ENCODE measurements around the gene SDHB.

GRCh38 chr1:17018849-17019248, 35.0 kb downstream of the SDHB start:
- TF ChIP-seq POLR2A (IDR thresholded peaks at IDR 0.05) (no peak), CTCF (IDR thresholded peaks at IDR 0.05 in 8 of 11, conservative IDR thresholded peaks at IDR 0.05 in 3 of 11) (no peak)

Data from spleen (tissue), 7 donors.